GM12878 (cell line): Measurements from ENCODE around the gene SHISA6. TPM values are rescaled to one million over a fixed set of nuclear protein-coding genes. Genes with fewer than 3 reads are reported as not detected.

ENCODE experiments used
- ATAC-seq: fragments of 200-7000 bp; cut with Tn5 transposase; 3 replicates; pipeline ENCODE4 v1.9.1; 2020; ENCODE audit warnings: mild to moderate bottlenecking, moderate library complexity
- BruUV-seq: library from RNA; stranded (reverse); fragments of 400-500 nt; replicated peaks from 2 replicates; lab custom pipeline; 2021; lab: Mats Ljungman, UMichigan
- CTCF ChIA-PET: fragments of 300-600 bp; sonication (Branson Sonifier 250); formaldehyde crosslinking; extraction: SDS; loops from one replicate; lab custom pipeline; 2021; ENCODE audit warnings: inconsistent platforms; lab: Yijun Ruan, JAX
- POLR2A ChIA-PET: fragments of 350-600 bp; formaldehyde crosslinking; extraction: SDS; loops from one replicate; lab custom pipeline; 2021; ENCODE audit warnings: inconsistent platforms; lab: Charles Lee
- RAD21 ChIA-PET: fragments of 300-600 bp; sonication (Branson Sonifier 250); formaldehyde crosslinking; loops from one replicate; lab custom pipeline; 2023; ENCODE audit warnings: antibody characterized with exemption; ENCODE audit not compliant: unreplicated experiment; lab: Charles Lee
- SMC1A ChIA-PET: fragments of 300-600 bp; sonication (Branson Sonifier 250); formaldehyde crosslinking; loops from one replicate; lab custom pipeline; 2023; ENCODE audit not compliant: unreplicated experiment, uncharacterized antibody; lab: Charles Lee
- DNase-seq: peaks from one replicate; pipeline ENCODE4 v3.0.0-alpha.2; 2011; ENCODE audit warnings: low read depth, low spot score
- FAIRE-seq: peaks from 3 replicates; lab custom pipeline; 2011; peaks lifted over from hg19 to GRCh38; lab: Jason Lieb, UNC
- H2AFZ ChIP-seq: 2 replicates; pipeline ENCODE4 v1.6.0; 2011; ENCODE audit warnings: low read depth, low read length, control low read depth; ENCODE audit not compliant: control insufficient read depth
- H3K27ac ChIP-seq: 2 replicates; pipeline ENCODE4 v1.5.1; 2011; ENCODE audit warnings: control low read depth; ENCODE audit not compliant: control insufficient read depth, insufficient read depth
- H3K27me3 ChIP-seq, 2 experiments: replicated peaks in 1 of 2; 2 replicates each; pipeline versions ENCODE4 v1.6.0 to v1.6.1; 2011; ENCODE audit warnings: low read length in 1 of 2; ENCODE audit not compliant: control insufficient read depth in 2 of 2, insufficient read depth in 2 of 2
- H3K36me3 ChIP-seq, 2 experiments: 2 replicates each; pipeline ENCODE4 v1.5.1; 2011; ENCODE audit warnings: low read length in 1 of 2; ENCODE audit not compliant: control insufficient read depth in 2 of 2, insufficient read depth in 2 of 2
- H3K4me1 ChIP-seq: 2 replicates; pipeline ENCODE4 v1.6.1; 2011; ENCODE audit warnings: mild to moderate bottlenecking, low read length, moderate library complexity, mixed read lengths; ENCODE audit not compliant: control insufficient read depth, insufficient read depth
- H3K4me2 ChIP-seq: 2 replicates; pipeline ENCODE4 v1.6.0; 2011; ENCODE audit warnings: control low read depth; ENCODE audit not compliant: control insufficient read depth, insufficient read depth
- H3K4me3 ChIP-seq: fragments of 200-600 bp; sonication (generic); 2 replicates; pipeline ENCODE4 v1.5.1; 2016
- H3K79me2 ChIP-seq: 2 replicates; pipeline ENCODE4 v1.6.0; 2011; ENCODE audit warnings: low read length; ENCODE audit not compliant: control insufficient read depth, insufficient read depth
- H3K9ac ChIP-seq: 2 replicates; pipeline ENCODE4 v1.8.0; 2011; ENCODE audit warnings: low read length, control low read depth, mixed read lengths; ENCODE audit not compliant: control insufficient read depth, insufficient read depth
- H3K9me3 ChIP-seq: replicated peaks from 3 replicates; pipeline ENCODE4 v1.5.1; 2011; ENCODE audit warnings: mild to moderate bottlenecking, low read length; ENCODE audit not compliant: control insufficient read depth, insufficient read depth
- H4K20me1 ChIP-seq: 2 replicates; pipeline ENCODE4 v1.6.0; 2011; ENCODE audit not compliant: control insufficient read depth, insufficient read depth
- CBFB ChIP-seq: IDR thresholded peaks from 2 replicates; pipeline ENCODE4 v1.6.1; 2016; ENCODE audit warnings: antibody characterized with exemption, low read depth
- NRF1 ChIP-seq: conservative IDR thresholded peaks from 2 replicates; pipeline ENCODE4 v1.6.1; 2011; ENCODE audit warnings: mild to moderate bottlenecking, low read depth, low read length, improper control_type of control experiment
- SRF ChIP-seq, 2 experiments: IDR thresholded peaks; 2 replicates each; pipeline ENCODE4 v1.6.1; 2011; ENCODE audit warnings: low read depth in 2 of 2, low read length in 2 of 2, mild to moderate bottlenecking in 1 of 2, moderate library complexity in 1 of 2
- ZBTB40 ChIP-seq: fragments of 450-650 bp; IDR thresholded peaks from 2 replicates; pipeline ENCODE4 v1.6.1; 2016; ENCODE audit warnings: mild to moderate bottlenecking, moderate library complexity, borderline replicate concordance
- WGBS: methylation state at CpG from one replicate; pipeline ENCODE4 v1.1.6; 2016; ENCODE audit warnings: low lambda C conversion rate; ENCODE audit not compliant: insufficient replicate concordance, insufficient coverage; ENCODE audit errors: missing lambda C conversion rate; 5-methylcytosine and 5-hydroxymethylcytosine counted together
- in situ Hi-C: fragments of 300-500 bp; cut with MboI; formaldehyde crosslinking; loops from 9 replicates; pipeline ENCODE4 v1.14.3; 2018; ENCODE audit warnings: mixed read lengths
- intact Hi-C: fragments of 100-400 bp; cut with micrococcal nuclease; formaldehyde crosslinking; loops from one replicate; pipeline ENCODE4 v1.14.2; 2022; ENCODE audit not compliant: unreplicated experiment
- polyA plus RNA-seq, 11 experiments: library from polyadenylated mRNA; depleted of rRNA in 4 of 11; unstranded in 6 of 11; stranded (reverse) in 5 of 11; fragments of >200 nt; fragmentation: Nextera tagmentation in 4 of 11; fragmentation: Illumina TruSeq in 1 of 11; extraction: Ambion mirVana in 4 of 11; extraction: Trizol in 1 of 11; gene quantifications; 1 replicate in 1 of 11; 2 replicates in 10 of 11; pipeline versions ENCODE4 v1.2.1 to v1.2.3, GENCODE V29; 2011 to 2016; ENCODE audit warnings: inconsistent platforms in 2 of 11, missing spikeins in 2 of 11, low read depth in 1 of 11
- total RNA-seq, 4 experiments: library from RNA; depleted of rRNA in 3 of 4; stranded (reverse); fragments of >200 nt in 3 of 4; fragmentation: Illumina TruSeq in 1 of 4; extraction: Trizol in 1 of 4; gene quantifications; 2 replicates each; pipeline versions ENCODE4 v1.2.1 to v1.2.3, GENCODE V29; 2013 to 2021

The SHISA6 gene
- total and polyA plus RNA-seq, 10 of the 15 experiments (the other 5 are each of a cell fraction or from before 2014, with no cell fraction given), result not detected

GRCh38 chr17:11324021-11324420, 83.0 kb downstream of the SHISA6 start:
- no peak for TF ChIP-seq ZBTB40
- no peak for TF ChIP-seq SRF (IDR thresholded peaks at IDR 0.05; ENCODE audit: low read depth in 2 of 2, low read length in 2 of 2)
- TF ChIP-seq CBFB, result no peak
- no peak for TF ChIP-seq NRF1
- H3K4me2 ChIP-seq, result no peak overlapping the region
- H3K4me1 ChIP-seq, result no peaks in the 10 kb centered on the region
- CTCF ChIA-PET, result no interaction called here
- H3K27me3 ChIP-seq, result no peaks in the 10 kb centered on the region
- H3K27ac ChIP-seq, result no peak overlapping the region
- WGBS, result 19% methylated on average over 11 of the region's 11 CpGs
- DNase-seq, result no peak
- H3K9me3 ChIP-seq, result no peaks in the 10 kb centered on the region
- no peak for FAIRE-seq
- no TSS peak for BruUV-seq
- no peak overlapping the region for H3K4me3 ChIP-seq
- no peak overlapping the region for H2AFZ ChIP-seq
- intact Hi-C loops, result no loop called here
- RAD21 ChIA-PET, result no interaction called here
- SMC1A ChIA-PET, result no interaction called here
- no peaks in the 10 kb centered on the region for H4K20me1 ChIP-seq
- no peaks in the 10 kb centered on the region for H3K36me3 ChIP-seq
- in situ Hi-C loops, result loop anchor here (10.0 to 25.0 kb wide), 2 partner anchors 89 to 838 kb away; no protein-coding TSS in a partner anchor
- H3K9ac ChIP-seq, result no peak overlapping the region
- no peaks in the 10 kb centered on the region for H3K79me2 ChIP-seq
- no peak for ATAC-seq
- POLR2A ChIA-PET, result no interaction called here
